MG63 (cell line): ENCODE results near the gene GARRE1. TPM values are rescaled to one million over a fixed set of nuclear protein-coding genes. Genes with fewer than 3 reads are reported as not detected.
A peak's percentile ranks its signal among the peaks of the same experiment; 100 is the strongest.
"Not testable (repeated sequence)": the region's sequence is repeated elsewhere in the genome, so short reads cannot be mapped to it uniquely, and the experiment has no call there.

ENCODE experiments used
- DNase-seq: peaks from one replicate; pipeline ENCODE4 v3.0.0-alpha.2; 2020
- H3K27me3 ChIP-seq: fragments of 250-450 bp; sonication (Bioruptor Pico); 2 replicates; pipeline ENCODE4 v1.5.1; 2020; ENCODE audit warnings: mild to moderate bottlenecking, moderate library complexity
- H3K36me3 ChIP-seq: fragments of 250-450 bp; sonication (Bioruptor Pico); 2 replicates; pipeline ENCODE4 v1.5.1; 2020; ENCODE audit warnings: mild to moderate bottlenecking, moderate library complexity
- H3K4me3 ChIP-seq: fragments of 250-450 bp; sonication (Bioruptor Pico); 2 replicates; pipeline ENCODE4 v1.5.1; 2020; ENCODE audit warnings: mild to moderate bottlenecking, moderate library complexity
- H3K9me3 ChIP-seq: fragments of 250-450 bp; sonication (Bioruptor Pico); 2 replicates; pipeline ENCODE4 v1.5.1; 2020; ENCODE audit warnings: mild to moderate bottlenecking, moderate library complexity
- total RNA-seq: library from RNA; depleted of rRNA; stranded (reverse); fragments of >200 nt; shearing (Covaris generic); gene quantifications from 2 replicates; pipeline ENCODE4 v1.2.3, GENCODE V29; 2014; ENCODE audit warnings: low replicate concordance

GARRE1 gene
- total RNA-seq, 1 experiment from 2014 or later, result 11.0 TPM

DNA sequence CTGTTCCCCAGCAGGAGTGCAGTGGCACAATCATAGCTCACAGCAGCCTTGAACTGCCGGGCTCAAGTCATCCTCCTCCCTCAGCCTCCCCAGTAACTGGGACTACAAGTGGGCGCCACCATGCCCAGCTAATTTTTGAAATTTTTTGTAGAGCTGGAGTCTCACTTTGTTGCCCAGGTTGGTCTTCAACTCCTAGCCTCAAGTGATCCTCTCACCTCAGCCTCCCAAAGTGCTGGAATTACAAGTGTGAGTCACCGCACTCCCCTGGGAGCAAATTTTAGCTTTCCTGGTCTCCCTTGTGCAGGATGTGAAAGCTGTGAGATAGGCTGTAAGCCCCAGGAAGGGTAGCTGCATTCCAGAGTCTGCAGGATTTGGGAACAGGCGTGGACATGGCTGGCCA, 5.4 kb upstream of the GARRE1 start:
- Histone ChIP-seq H3K4me3 (no peak overlapping the region), H3K9me3 (no peaks in the 10 kb centered on the region), H3K36me3 (no peaks in the 10 kb centered on the region), H3K27me3 (no peaks in the 10 kb centered on the region)
- no peak for DNase-seq

DNA sequence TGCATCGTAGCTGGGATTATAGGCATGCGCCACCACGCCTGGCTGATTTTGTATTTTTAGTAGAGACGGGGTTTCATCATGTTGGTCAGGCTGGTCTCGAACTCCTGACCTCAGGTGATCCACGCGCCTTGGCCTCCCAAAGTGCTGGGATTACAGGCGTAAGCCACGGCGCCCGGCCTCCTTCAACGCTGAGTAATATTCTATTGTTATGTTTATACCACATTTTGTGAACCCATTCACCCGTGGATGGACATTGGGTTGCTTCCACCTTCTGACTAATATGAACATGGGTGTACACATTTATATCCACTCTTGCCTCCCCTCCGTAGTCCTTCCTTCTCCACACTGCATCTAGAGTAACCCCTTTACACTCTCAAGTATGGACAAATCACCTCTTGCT, 1.2 kb upstream of the GARRE1 start:
- H3K4me3 ChIP-seq, result peak overlapping the region; percentile 7; the same call in 1 of the 2 replicates
- DNase-seq, H3K27me3 ChIP-seq, H3K36me3 ChIP-seq, H3K9me3 ChIP-seq: not testable (repeated sequence)

DNA sequence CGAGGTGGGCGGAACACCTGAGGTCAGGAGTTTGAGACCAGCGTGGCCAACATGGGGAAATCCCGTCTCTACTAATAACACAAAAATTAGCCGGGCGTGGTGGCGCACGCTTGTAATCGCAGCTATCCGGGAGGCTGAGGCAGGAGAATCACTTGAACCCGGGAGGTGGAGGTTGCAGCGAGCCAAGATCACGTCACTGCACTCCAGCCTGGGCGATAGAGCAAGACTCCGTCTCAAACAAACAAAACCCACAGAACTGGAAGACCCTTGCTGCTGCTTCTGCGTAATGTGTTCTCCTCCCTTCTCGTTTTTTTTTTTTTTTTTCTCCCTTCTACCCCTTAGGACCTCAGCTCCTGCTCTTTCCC, 691 bp upstream of the GARRE1 start:
- H3K4me3 ChIP-seq, result peak overlapping the region; percentile 94
- H3K27me3 ChIP-seq, H3K9me3 ChIP-seq, DNase-seq, H3K36me3 ChIP-seq: not testable (repeated sequence)

DNA sequence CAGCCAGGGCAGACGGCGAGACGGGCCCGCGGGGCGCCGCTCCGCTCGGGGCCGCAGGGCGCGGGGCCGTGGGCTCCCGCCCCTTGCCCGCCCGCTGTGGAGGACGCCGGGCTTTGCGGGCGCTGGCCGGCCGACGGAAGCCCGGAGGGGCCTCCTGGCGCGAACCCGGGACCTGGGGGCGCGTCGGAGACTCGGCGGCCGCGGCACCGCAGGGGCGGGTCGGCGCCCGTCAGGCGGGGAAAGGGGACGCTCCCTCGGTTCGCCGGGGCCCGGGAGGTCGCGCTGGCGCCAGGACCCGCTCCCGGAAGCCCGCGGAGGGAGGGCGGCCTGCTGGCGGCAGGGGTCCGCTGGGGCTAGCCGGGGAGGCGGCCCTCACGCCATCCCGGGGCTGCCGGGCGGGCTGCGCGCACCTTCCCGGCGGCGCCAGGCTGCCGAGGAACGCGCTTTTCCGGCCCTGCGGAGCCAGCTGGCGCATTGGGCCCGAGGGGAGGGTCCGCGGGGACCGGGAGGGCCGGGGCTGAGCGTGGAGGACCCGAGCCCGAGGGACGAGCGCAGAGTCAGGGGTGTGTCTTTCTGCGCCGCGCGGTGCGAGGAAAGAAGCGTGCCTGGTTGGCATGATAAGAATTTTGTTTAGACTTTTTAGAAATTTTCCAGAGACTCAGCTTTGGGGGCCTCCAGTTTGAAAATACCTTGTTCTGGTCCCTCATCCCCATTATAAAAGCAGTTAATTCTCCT, 511 bp downstream of the GARRE1 start:
- H3K36me3 ChIP-seq, result no peaks in the 10 kb centered on the region; the same call in 1 of the 2 replicates
- no peaks in the 10 kb centered on the region for H3K9me3 ChIP-seq
- H3K27me3 ChIP-seq, result no peaks in the 10 kb centered on the region
- peak overlapping the region; percentile 70 for H3K4me3 ChIP-seq
- DNase-seq, result peak; percentile 69

DNA sequence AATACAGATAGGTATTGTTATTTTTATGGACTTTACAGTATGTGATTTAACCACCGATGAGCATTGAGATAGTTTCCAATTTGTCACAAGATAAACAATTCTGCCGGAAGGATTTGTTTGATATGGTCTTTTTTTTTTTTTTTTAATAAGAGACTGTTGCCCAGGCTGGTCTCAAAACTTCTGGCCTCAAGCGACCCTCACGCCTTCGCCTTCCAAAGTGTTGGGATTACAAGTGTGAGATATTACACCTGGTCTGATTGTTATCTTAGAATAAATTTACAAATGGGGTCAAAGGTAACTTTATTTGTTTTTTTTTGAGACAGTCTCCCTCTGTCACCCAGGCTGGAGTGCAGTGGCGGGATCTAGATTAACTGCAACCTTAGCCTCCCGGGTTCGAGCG, 1.2 kb downstream of the GARRE1 start:
- Histone ChIP-seq H3K4me3 (peak overlapping the region; percentile 70), H3K27me3 (no peaks in the 10 kb centered on the region), H3K36me3 (no peaks in the 10 kb centered on the region; the same call in 1 of the 2 replicates), H3K9me3 (no peaks in the 10 kb centered on the region)
- DNase-seq, result no peak

DNA sequence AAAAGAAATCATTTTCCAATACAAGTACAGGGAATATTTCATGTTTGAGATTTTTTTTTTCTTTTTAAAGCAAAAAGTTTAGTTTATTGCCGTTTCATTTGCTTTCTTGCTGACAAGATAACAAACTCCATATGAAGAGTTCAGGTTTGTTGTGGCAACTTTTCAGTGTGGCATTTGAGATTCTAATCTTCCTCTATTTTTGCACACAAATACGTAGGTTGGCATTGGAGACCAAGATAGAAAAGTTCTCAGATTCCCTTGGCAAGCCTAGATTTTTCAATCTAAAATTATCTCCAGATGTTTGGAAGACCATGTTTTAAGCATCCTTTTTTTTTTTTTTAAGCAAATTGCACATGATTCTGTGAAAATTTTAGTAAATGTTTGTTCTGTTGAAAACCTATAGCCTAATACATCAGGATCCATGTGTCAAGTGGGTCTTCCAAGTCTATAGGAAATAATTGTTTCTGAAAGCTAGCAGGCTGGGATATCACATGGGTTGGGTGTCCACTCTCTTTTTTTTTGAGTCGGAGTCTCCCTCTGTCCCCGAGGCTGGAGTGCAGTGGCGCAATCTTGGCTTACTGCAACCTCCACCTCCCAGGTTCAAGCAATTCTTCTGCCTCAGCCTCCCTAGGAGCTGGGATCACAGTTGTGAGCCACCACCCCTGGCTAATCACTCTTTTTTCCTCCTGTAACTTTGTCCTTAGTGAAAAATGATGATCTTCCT, 2.6 kb downstream of the GARRE1 start:
- Histone ChIP-seq H3K9me3 (no peaks in the 10 kb centered on the region), H3K4me3 (no peak overlapping the region), H3K36me3 (peaks cover 8% of the 10 kb centered on the region; the same call in 1 of the 2 replicates), H3K27me3 (no peaks in the 10 kb centered on the region)
- DNase-seq, result no peak

DNA sequence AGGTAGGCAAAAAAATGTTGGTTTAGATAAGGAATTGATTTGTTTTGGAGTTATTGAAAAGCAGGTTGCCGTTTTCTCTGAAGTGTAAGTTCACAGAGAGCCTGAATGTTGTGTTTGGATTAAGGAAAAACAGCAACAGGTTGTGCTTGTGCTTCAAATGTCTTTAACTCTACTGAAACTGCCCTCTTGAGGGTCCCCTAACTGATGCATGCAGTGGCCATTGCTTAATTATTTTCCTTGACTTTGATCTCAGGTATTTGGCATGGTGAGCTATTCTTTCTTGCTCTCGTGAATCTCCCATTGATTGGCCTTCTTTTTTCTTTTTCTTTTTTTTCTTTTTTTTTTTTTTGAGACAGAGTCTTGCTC, 3.2 kb downstream of the GARRE1 start:
- peaks cover 8% of the 10 kb centered on the region; the same call in 1 of the 2 replicates for H3K36me3 ChIP-seq
- H3K9me3 ChIP-seq, result no peaks in the 10 kb centered on the region
- DNase-seq, result no peak
- H3K27me3 ChIP-seq, result no peaks in the 10 kb centered on the region
- H3K4me3 ChIP-seq, result no peak overlapping the region

DNA sequence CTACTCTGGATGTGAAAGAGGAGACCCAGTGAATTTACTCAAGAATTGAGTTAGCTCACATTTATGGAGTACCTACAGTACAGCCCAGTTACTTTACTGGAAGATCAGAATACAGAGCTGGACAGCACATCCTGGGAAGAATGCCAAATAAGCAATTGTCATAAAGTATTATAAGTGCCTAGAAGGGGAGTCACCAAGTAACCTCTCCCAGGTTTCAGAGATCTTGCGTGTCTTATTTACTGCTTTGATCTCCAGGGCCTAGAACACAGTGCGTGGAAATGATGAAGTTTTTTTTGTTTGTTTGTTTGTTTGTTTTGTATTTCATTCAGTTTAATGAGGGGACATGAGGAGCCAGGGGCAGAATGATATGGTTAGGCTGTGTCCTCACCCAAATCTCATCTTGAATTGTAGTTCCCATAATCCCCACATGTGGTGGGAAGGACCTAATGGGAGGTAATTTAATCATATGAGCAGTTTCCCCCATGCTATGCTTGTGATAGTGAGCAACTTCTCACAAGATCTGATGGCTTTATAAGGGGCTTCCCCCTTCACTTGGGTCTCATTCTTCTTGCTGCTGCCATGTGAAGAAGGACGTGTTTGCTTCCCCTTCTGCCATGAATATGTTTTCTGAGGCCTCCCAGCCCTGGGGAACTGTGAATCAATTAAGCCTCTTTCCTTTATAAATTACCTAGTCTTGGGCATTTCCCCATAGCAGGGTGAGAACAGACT, 5.2 kb downstream of the GARRE1 start:
- no peak for DNase-seq
- H3K9me3 ChIP-seq, result no peaks in the 10 kb centered on the region
- H3K4me3 ChIP-seq, result no peak overlapping the region
- no peaks in the 10 kb centered on the region for H3K27me3 ChIP-seq
- peaks cover 8% of the 10 kb centered on the region for H3K36me3 ChIP-seq

DNA sequence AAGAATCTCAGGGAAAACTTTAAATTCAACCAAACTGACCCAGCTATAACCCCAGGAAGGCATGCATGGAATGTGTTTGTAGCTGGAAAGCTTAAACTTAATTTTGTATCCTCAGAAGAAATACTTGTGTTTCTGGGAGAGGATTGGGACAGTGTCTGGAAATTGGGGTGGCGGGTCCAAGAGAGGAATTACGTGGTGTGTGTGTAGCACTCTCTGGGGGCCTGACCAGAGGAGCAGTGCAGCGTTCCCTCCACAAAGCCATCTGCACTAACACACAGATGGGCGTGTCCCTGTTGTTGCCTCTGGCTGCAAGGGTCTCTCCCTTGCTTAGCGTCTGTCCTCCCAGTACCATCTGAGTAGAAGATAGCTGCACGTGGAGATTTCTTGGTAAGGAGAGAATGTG, 6.4 kb downstream of the GARRE1 start:
- Histone ChIP-seq H3K4me3 (no peak overlapping the region), H3K36me3 (peaks cover 8% of the 10 kb centered on the region), H3K9me3 (no peaks in the 10 kb centered on the region), H3K27me3 (no peaks in the 10 kb centered on the region)
- no peak for DNase-seq

DNA sequence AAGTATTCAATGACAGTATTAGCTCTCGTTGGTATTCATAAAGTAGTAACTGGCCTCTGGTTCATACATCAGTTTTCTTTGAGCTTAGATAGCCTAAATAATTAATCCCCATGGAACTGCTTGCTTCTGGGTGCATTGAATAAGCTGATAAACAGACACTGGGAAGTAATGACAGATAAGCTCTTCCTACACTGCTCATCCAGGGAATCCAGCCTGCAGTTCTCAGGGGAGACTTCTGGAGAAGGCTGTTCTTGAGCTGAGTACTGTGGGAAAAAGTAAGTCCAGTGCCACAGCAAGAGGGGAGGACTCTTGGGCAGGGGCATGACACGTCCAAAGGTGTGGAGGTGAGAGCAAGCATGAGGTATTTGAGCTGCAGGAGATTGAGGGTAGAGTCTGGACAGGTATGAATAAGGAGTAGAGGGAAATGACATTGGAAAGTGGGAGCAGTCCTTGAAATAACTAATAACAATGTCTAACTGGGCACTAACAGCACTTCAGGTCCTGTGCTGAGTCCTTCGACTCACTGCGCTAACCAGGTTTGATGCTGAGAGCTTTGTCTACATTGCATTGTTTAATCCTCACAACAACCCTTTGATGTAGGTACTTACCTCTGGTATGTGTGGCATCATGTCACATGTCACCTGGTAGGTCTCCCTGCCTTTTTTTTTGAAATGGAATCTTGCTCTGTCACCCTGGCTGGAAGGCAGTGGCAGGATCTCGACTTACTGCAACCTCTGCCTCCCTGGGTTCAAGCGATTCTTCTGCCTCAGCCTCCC, 7.2 kb downstream of the GARRE1 start:
- Histone ChIP-seq H3K9me3 (no peaks in the 10 kb centered on the region), H3K4me3 (no peak overlapping the region), H3K36me3 (peaks cover 8% of the 10 kb centered on the region), H3K27me3 (no peaks in the 10 kb centered on the region)
- no peak for DNase-seq

DNA sequence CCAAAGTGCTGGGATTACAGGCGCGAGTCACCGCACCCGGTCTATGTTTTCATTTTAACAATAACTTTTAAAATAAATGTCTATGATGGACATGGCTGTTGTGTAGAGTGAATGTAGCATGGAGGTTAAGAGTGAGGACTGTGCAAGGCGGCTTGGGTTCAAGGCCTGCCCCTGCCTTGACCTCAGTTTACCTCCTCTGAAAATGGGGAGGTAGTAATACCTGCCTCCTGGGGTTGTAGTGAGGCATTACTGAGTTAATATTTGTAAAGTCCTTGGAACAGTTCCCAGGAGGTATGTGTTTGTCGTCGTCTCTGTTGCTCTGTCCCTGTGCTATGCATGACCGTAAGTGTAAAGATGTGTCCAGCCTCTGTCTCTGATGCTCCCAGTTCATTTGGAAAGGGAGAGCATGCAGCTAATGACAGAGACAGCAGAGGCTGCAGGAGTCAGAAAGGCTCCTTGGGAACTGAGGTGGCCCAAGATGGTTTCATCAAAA, 9.4 kb downstream of the GARRE1 start:
- no peak for DNase-seq
- H3K4me3 ChIP-seq, result no peak overlapping the region
- H3K27me3 ChIP-seq, result no peaks in the 10 kb centered on the region
- H3K9me3 ChIP-seq, result no peaks in the 10 kb centered on the region
- peaks cover 8% of the 10 kb centered on the region for H3K36me3 ChIP-seq

DNA sequence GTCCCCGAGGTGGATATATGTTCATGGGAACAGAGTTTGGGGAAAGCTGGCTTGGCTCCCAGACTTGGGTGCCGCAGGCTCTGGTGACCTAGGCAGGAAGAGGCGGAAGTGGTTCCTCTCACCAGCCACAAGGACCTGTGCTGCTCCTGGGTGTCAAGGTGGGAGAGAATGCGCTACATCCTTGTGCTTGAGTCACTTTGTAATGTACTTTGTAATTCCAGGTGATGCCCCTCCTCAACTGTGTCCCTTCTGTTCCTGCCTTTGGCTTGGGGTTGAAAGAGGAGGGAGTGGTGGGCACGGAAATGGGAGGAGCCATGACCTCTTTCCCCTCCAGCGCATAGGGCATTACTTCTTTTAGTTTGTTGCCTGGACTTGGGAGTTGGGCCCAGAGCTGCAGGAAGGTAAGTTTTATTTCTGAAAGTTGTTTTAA, 10.9 kb downstream of the GARRE1 start:
- no peak for DNase-seq

DNA sequence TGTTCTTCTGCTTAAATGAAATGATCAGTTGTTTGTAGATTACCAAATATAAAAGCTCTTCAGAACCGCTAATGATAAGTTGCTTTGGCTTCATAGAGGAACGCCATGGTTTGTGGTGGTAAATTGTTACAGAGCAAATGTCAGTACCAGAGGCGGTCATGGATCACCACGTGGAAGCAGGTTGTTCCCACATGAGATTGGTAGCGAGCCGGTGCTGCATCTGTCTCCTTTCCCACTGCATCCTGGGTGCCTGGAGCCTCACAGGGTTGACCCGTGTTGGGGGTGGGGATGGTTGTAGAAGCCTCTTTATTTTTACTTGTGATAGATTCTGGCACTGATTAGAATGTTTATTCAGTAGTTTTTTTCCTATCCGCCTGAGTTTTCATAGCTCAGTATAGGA, 14.7 kb downstream of the GARRE1 start:
- Histone ChIP-seq H3K4me3 (no peak overlapping the region), H3K36me3 (peaks cover 11% of the 10 kb centered on the region), H3K27me3 (no peaks in the 10 kb centered on the region), H3K9me3 (no peaks in the 10 kb centered on the region)
- DNase-seq, result no peak

More for the DNA sequence above, 10.9 kb downstream of the GARRE1 start:
- Histone ChIP-seq H3K27me3 (no peaks in the 10 kb centered on the region), H3K4me3 (no peak overlapping the region), H3K9me3 (no peaks in the 10 kb centered on the region), H3K36me3 (peaks cover 8% of the 10 kb centered on the region)

DNA sequence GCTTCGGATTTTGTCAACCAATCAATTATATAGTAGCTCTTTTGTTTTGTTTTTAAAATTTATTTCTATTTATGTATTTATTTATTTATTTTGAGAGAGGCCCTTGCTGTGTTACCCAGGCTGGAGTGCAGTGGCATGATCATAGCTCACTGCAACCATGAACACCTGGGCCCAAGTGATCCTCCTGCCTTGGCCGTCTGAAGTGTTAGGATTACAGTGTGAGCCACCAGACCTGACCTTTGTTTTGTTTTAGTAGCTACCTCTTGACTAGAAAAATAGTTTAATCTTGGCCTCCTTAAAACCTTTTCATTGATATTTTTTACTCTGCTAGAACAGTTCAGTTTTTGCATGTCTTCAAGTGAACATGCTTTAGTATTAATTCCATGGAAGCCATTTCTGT, 15.1 kb downstream of the GARRE1 start:
- no peaks in the 10 kb centered on the region for H3K9me3 ChIP-seq
- H3K4me3 ChIP-seq, result no peak overlapping the region

DNA sequence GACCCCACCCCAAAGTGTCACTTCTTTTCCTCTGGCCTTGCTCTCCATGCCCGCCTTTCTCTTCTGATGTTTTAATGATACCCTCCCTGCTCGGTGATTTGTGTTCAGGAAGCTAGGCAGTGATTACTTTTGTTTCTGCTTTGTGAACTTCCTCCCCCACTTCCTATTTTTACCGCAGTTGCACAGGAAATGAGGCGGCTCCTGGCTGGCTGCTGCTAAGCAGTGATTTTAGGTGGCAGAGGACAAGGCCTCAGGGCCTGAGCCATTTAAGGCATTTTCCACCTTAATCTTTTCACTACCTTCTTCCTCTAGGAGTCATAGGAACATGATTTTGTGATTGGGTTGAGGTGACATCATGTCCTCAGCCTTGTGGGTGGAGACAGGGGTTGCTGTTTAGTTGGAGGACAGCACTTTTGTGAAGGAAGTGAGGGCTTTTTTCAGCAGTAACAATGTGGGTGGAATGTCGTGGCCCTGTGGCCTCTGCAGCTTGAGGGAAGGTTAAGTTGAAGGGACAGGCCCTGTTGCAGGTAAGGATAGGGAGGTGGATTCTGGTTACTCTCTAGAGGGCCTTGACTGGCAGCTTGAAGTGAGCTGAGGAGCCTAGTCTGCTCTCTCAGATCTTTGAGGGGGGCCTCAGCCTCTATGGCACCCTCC, 15.7 kb downstream of the GARRE1 start:
- Histone ChIP-seq H3K9me3 (no peaks in the 10 kb centered on the region), H3K36me3 (peaks cover 11% of the 10 kb centered on the region), H3K27me3 (no peaks in the 10 kb centered on the region), H3K4me3 (no peak overlapping the region)
- peak; percentile 77 for DNase-seq

More for the DNA sequence above, 15.1 kb downstream of the GARRE1 start:
- Histone ChIP-seq H3K36me3 (peaks cover 11% of the 10 kb centered on the region), H3K27me3 (no peaks in the 10 kb centered on the region)
- no peak for DNase-seq

DNA sequence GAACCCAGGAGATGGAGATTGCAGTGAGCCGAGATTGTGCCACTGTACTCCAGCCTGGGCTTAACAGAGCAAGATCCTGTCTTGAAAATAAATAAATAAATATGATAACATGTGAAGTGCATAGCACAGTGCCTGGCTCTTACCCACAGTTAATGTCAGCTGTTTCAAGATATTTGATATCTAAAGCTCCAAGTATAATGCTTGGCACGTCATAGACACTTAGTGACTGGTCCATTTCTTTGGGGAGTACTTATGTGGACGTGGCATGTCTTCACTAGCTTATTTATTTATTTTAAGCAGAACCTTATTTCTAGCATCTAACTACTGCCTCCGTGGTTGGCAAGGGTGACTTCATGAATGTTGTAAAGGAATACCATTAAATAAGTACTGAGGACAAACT, 18.8 kb downstream of the GARRE1 start:
- Histone ChIP-seq H3K4me3 (no peak overlapping the region), H3K36me3 (peaks cover 15% of the 10 kb centered on the region), H3K9me3 (peaks cover 5% of the 10 kb centered on the region), H3K27me3 (no peaks in the 10 kb centered on the region)
- DNase-seq, result no peak
